ENCODE results near the gene PNO1.

The PNO1 gene

GRCh38 chr2:68155618-68156017 is 2.1 kb upstream of the PNO1 start:
- TF ChIP-seq, protein P1, sequence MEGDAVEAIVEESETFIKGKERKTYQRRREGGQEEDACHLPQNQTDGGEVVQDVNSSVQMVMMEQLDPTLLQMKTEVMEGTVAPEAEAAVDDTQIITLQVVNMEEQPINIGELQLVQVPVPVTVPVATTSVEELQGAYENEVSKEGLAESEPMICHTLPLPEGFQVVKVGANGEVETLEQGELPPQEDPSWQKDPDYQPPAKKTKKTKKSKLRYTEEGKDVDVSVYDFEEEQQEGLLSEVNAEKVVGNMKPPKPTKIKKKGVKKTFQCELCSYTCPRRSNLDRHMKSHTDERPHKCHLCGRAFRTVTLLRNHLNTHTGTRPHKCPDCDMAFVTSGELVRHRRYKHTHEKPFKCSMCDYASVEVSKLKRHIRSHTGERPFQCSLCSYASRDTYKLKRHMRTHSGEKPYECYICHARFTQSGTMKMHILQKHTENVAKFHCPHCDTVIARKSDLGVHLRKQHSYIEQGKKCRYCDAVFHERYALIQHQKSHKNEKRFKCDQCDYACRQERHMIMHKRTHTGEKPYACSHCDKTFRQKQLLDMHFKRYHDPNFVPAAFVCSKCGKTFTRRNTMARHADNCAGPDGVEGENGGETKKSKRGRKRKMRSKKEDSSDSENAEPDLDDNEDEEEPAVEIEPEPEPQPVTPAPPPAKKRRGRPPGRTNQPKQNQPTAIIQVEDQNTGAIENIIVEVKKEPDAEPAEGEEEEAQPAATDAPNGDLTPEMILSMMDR (IDR thresholded peaks at IDR 0.05; ENCODE audit: low read depth, low read length, missing control alignments) = no peak
- H3K4me3 ChIP-seq (replicated peaks; ENCODE audit: low read depth, low read length) = no peak overlapping the region
- no peak for DNase-seq (ENCODE audit: extremely low read depth, low read depth)

- H3K4me3 ChIP-seq (replicated peaks; ENCODE audit: low read depth, low read length) = peak overlapping the region; percentile 84
Observed at GRCh38 chr2:68156419-68156818, 1.3 kb upstream of the PNO1 start.

DNA sequence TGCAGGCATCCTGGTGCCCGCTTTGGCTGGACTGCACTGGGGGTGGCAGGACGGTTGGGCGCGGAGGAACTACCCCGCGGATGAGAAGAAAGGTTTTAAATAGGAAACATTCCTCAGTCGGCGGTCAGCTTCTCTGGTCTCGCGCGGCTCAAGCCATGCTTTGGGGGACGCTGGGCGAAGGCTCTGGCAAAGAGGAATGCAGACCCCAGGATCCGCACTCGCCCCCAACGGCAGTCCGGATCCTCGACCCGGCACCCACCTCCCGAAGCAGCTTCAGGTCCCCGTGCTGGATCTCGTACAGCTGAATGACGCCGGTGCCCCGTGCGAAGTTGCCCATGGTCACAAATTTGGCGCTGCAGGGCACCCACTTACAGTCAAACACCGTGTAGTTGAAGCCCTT is 686 bp upstream of the PNO1 start:
- no peak for DNase-seq (ENCODE audit: extremely low read depth, low read depth)
- TF ChIP-seq, protein P1 (IDR thresholded peaks at IDR 0.05; ENCODE audit: low read depth, low read length, missing control alignments) = no peak
- H3K4me3 ChIP-seq (replicated peaks; ENCODE audit: low read depth, low read length) = peak overlapping the region; percentile 84

More at GRCh38 chr2:68156419-68156818, 1.3 kb upstream of the PNO1 start:
- DNase-seq (ENCODE audit: extremely low read depth, low read depth) = no peak
- TF ChIP-seq, protein P1 (IDR thresholded peaks at IDR 0.05; ENCODE audit: low read depth, low read length, missing control alignments) = no peak

DNA sequence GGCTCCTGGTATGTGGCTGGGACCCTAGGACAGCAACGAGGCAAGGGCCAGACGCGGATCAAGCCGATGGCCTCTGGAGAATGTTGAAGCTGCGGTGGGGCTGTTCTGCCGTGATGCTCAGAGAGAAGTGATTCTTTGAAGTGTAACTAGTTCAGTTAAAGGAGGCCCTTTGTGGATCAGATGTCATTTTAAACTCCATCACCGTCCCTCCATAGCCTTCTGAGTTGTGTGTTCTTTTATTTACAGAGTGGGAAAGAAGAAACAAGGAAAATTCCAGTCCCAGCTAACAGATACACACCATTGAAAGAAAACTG is 403 bp downstream of the PNO1 start:
- peak overlapping the region; percentile 84 for H3K4me3 ChIP-seq (replicated peaks; ENCODE audit: low read depth, low read length)
- DNase-seq (ENCODE audit: extremely low read depth, low read depth) = no peak
- TF ChIP-seq, protein P1 (IDR thresholded peaks at IDR 0.05; ENCODE audit: low read depth, low read length, missing control alignments) = no peak

GRCh38 chr2:68163641-68164040 is 6.0 kb downstream of the PNO1 start:
- TF ChIP-seq, protein P1 (IDR thresholded peaks at IDR 0.05; ENCODE audit: low read depth, low read length, missing control alignments) = no peak
- no peak overlapping the region for H3K4me3 ChIP-seq (replicated peaks; ENCODE audit: low read depth, low read length)
- DNase-seq (ENCODE audit: extremely low read depth, low read depth) = no peak

DNA sequence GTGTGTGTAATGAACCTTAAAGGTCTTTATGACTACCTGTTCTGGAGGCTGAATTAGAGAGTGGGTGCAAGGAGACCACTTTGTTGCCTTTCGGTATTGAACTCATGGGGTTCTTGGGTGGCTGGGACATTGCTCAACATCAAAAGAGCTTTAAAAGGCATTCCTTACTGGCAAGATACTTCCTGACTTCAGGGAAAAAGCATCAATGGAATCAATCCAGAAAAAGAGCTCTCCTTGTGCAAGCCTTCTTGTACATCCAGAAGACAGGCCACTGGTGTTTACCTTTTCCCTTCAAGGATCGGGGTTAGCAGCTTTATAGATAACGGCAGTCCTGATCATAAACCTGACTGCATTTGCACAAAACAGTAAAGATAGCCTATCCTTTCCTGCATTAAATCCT is 9.5 kb downstream of the PNO1 start:
- H3K4me3 ChIP-seq (replicated peaks; ENCODE audit: low read depth, low read length) = no peak overlapping the region
- DNase-seq (ENCODE audit: extremely low read depth, low read depth) = no peak
- TF ChIP-seq, protein P1 (IDR thresholded peaks at IDR 0.05; ENCODE audit: low read depth, low read length, missing control alignments) = no peak

GRCh38 chr2:68169308-68169707 is 11.6 kb downstream of the PNO1 start:
- TF ChIP-seq, protein P1 (IDR thresholded peaks at IDR 0.05; ENCODE audit: low read depth, low read length, missing control alignments) = no peak
- no peak for DNase-seq (ENCODE audit: extremely low read depth, low read depth)
- no peak overlapping the region for H3K4me3 ChIP-seq (replicated peaks; ENCODE audit: low read depth, low read length)
